Spinal cord (tissue), 10 donors: Measurements from ENCODE around the gene FGFR2. TPM values are rescaled to one million over a fixed set of nuclear protein-coding genes. Genes with fewer than 3 reads are reported as not detected.

Source experiments
- DNase-seq, 6 donors: peaks; one replicate each; pipeline versions ENCODE4 v3.0.0 to v3.0.0-alpha.2; 2013 to 2015; ENCODE audit warnings: low spot score in 6 of 6, low read depth in 4 of 6
- H3K27ac ChIP-seq: one replicate; pipeline ENCODE4 v1.5.1; 2013; ENCODE audit warnings: low read depth, low read length, control low read depth
- H3K27me3 ChIP-seq: one replicate; pipeline ENCODE4 v1.6.1; 2013; ENCODE audit warnings: low read length; ENCODE audit not compliant: control insufficient read depth, insufficient read depth
- H3K36me3 ChIP-seq: one replicate; pipeline ENCODE4 v1.6.1; 2013; ENCODE audit warnings: low read length; ENCODE audit not compliant: control insufficient read depth, insufficient read depth
- H3K4me1 ChIP-seq: one replicate; pipeline ENCODE4 v1.6.1; 2013; ENCODE audit warnings: low read length; ENCODE audit not compliant: control insufficient read depth, insufficient read depth
- H3K4me3 ChIP-seq: one replicate; pipeline ENCODE4 v1.5.1; 2013; ENCODE audit warnings: low read depth, low read length, control low read depth
- H3K9me3 ChIP-seq: one replicate; pipeline ENCODE4 v1.6.1; 2013; ENCODE audit warnings: low read length; ENCODE audit not compliant: control insufficient read depth, insufficient read depth
- WGBS: methylation state at CpG from one replicate; pipeline ENCODE4 v1.1.5; 2013; ENCODE audit warnings: missing lambda C conversion rate; ENCODE audit not compliant: insufficient coverage; 5-methylcytosine and 5-hydroxymethylcytosine counted together
- polyA plus RNA-seq, 2 donors: library from polyadenylated mRNA; unstranded; fragments of 120-200 nt; gene quantifications; one replicate each; pipeline ENCODE4 v1.2.1, GENCODE V29; 2013; ENCODE audit not compliant: insufficient read length in 2 of 2
- total RNA-seq, 2 donors: library from RNA; depleted of rRNA in 1 of 2; stranded (reverse); fragments of 120-200 nt in 1 of 2; fragments of >200 nt in 1 of 2; gene quantifications; one replicate each; pipeline versions ENCODE4 v1.2.3 to v1.2.4, GENCODE V29; 2013 to 2014
- donor health status: healthy.

FGFR2 gene
- total and polyA plus RNA-seq, 4 donors, result 80.7 to 163 (median 102) TPM

DNA sequence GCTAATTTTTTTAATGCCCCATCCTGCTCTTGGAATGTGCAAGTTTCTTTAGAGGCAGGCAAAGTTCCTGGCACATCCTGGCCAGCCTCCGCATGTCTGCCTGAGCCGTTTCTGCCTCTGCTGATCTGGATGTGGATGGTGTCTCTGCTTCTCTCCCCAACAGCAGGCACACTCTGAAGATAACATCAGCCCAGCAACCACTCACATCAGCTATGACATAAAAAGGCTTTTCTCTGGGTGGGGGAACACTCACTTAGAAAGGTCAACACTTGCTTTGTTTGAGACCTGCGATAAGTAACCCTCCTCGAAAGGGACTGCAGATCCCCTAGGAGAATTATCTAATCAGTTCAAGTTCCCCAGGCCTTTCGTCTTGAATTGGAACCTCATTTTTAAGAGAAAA is 142.9 kb downstream of the FGFR2 start:
- no peaks in the 10 kb centered on the region for H3K9me3 ChIP-seq
- no peaks in the 10 kb centered on the region for H3K36me3 ChIP-seq
- H3K4me3 ChIP-seq, result no peak overlapping the region
- H3K27ac ChIP-seq, result no peak overlapping the region
- DNase-seq, result no peak
- WGBS, result 70% methylated on average over 2 of the region's 5 CpGs
- H3K4me1 ChIP-seq, result no peaks in the 10 kb centered on the region
- peaks cover 2% of the 10 kb centered on the region for H3K27me3 ChIP-seq

- no peak overlapping the region for H3K27ac ChIP-seq
- no peak overlapping the region for H3K4me3 ChIP-seq
- H3K36me3 ChIP-seq, result no peaks in the 10 kb centered on the region
- WGBS, result 100% methylated on average over 1 of the region's 4 CpGs
- peaks cover 2% of the 10 kb centered on the region for H3K27me3 ChIP-seq
- DNase-seq, result no peak
- H3K4me1 ChIP-seq, result peaks cover 4% of the 10 kb centered on the region
- no peaks in the 10 kb centered on the region for H3K9me3 ChIP-seq
Measured at GRCh38 chr10:121454781-121455180, 143.5 kb downstream of the FGFR2 start.

GRCh38 chr10:121453160-121453559 is 145.1 kb downstream of the FGFR2 start:
- H3K27ac ChIP-seq, result no peak overlapping the region
- peaks cover 2% of the 10 kb centered on the region for H3K27me3 ChIP-seq
- H3K9me3 ChIP-seq, result no peaks in the 10 kb centered on the region
- 91% methylated on average over 2 of the region's 3 CpGs for WGBS
- no peak for DNase-seq
- H3K36me3 ChIP-seq, result no peaks in the 10 kb centered on the region
- H3K4me3 ChIP-seq, result no peak overlapping the region
- peaks cover 4% of the 10 kb centered on the region for H3K4me1 ChIP-seq

DNA sequence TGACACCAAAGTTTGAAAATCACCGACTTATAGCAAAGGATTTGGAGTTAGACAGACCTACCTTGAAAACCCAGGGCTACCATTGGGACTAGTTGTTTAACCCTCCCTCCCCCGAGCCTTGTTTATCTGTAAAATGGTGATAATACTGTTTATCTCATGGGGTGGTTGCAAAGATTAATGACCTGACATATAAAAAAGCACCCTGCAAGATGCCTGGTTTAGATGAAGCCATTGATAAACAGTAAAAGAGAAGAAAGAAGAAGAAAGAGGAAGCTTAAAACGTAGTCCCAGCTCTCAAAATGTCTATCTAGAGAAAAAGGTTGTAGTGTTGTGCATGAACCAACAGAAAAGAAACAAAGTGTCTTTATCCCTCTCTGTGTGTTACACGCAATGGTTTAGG is 145.7 kb downstream of the FGFR2 start:
- Histone ChIP-seq H3K9me3 (no peaks in the 10 kb centered on the region), H3K36me3 (no peaks in the 10 kb centered on the region), H3K4me1 (peaks cover 4% of the 10 kb centered on the region), H3K27me3 (no peaks in the 10 kb centered on the region), H3K4me3 (no peak overlapping the region), H3K27ac (no peak overlapping the region)
- 31% methylated on average over 2 of the region's 4 CpGs for WGBS
- DNase-seq, result no peak

DNA sequence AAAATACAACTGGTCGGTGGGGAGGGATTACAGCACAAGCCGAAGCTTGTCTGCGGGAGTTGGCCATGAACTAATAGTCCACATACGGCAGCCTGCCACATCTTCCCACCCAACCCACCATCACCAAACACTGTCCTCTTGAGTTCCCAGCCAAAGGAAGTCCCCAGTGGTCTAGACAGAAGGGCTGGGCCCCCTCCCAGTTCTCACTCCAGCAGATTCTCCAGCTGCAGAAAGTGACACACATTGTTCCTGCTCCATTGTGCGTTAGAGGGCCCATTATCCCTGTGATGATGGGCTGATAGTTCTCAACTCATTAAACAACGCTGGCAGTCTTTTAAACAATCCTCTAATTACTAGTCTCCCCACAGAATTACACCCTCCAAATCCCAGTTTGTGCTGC is 148.0 kb downstream of the FGFR2 start:
- H3K36me3 ChIP-seq, result no peaks in the 10 kb centered on the region
- H3K4me3 ChIP-seq, result no peak overlapping the region
- peak in 2 of 6 donors; percentile 50 to 74 for DNase-seq
- no peaks in the 10 kb centered on the region for H3K27me3 ChIP-seq
- WGBS, result 40% methylated on average over 2 of the region's 6 CpGs
- H3K9me3 ChIP-seq, result no peaks in the 10 kb centered on the region
- no peak overlapping the region for H3K27ac ChIP-seq
- peaks cover 4% of the 10 kb centered on the region for H3K4me1 ChIP-seq

DNA sequence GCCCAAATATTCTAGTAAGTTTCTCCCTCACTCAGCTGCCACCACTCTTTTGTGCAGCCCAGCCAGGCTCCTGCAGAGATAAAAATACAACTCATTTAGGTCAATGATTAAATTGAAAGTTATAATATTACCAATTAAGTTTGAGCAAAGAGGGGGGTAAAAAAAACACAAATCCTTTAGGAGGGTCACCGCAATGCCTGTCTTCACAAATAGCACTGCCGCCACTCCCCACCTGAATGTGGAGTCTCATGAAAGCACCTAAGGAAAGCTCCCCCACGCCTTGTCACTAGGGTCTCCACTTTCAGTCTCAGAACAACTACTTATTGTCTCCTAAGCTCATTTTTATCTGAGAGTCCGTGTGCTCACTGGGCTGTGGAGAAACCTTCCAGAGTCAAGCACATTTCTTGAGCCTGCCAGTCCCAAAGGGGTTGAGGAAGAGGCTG is 148.7 kb downstream of the FGFR2 start:
- WGBS, result 66% methylated on average over 4 of the region's 4 CpGs
- H3K27me3 ChIP-seq, result no peaks in the 10 kb centered on the region
- no peak overlapping the region for H3K4me3 ChIP-seq
- no peak overlapping the region for H3K27ac ChIP-seq
- no peaks in the 10 kb centered on the region for H3K9me3 ChIP-seq
- no peaks in the 10 kb centered on the region for H3K36me3 ChIP-seq
- H3K4me1 ChIP-seq, result peaks cover 4% of the 10 kb centered on the region
- DNase-seq, result no peak

DNA sequence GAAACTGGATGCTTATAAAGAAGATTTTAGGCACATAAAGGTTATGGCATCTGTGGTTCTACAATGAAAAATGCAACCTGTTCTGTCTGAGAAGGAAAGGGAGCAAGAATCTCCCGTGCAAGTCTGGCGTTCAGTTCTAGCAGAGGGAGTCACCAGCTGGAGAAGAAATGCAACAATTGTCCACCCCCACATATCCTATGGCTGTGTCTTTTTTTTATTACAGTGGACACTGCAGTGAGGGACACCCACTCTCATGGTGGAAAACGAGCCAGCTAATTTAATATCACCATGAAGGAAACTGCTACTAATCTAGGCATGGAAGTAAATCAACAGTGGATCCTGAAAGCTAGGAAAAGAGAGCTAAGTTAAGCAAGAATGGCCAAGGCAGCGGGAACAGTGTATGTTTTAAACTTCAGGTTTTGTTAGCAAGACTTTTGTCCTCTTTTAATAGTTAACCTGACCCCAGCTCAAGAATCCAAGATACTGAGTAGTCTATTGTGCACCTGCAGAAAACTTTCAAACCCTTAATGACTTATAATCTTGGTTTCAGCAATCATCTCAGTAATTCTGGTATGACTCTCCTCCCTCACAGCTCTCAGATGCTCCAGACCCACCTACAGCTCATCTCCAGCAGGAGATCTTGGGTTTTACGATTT is 149.3 kb downstream of the FGFR2 start:
- H3K4me1 ChIP-seq, result peaks cover 4% of the 10 kb centered on the region
- no peak for DNase-seq
- no peaks in the 10 kb centered on the region for H3K27me3 ChIP-seq
- no peaks in the 10 kb centered on the region for H3K36me3 ChIP-seq
- H3K27ac ChIP-seq, result no peak overlapping the region
- H3K9me3 ChIP-seq, result no peaks in the 10 kb centered on the region
- H3K4me3 ChIP-seq, result no peak overlapping the region
- 86% methylated on average over 1 of the region's 5 CpGs for WGBS

DNA sequence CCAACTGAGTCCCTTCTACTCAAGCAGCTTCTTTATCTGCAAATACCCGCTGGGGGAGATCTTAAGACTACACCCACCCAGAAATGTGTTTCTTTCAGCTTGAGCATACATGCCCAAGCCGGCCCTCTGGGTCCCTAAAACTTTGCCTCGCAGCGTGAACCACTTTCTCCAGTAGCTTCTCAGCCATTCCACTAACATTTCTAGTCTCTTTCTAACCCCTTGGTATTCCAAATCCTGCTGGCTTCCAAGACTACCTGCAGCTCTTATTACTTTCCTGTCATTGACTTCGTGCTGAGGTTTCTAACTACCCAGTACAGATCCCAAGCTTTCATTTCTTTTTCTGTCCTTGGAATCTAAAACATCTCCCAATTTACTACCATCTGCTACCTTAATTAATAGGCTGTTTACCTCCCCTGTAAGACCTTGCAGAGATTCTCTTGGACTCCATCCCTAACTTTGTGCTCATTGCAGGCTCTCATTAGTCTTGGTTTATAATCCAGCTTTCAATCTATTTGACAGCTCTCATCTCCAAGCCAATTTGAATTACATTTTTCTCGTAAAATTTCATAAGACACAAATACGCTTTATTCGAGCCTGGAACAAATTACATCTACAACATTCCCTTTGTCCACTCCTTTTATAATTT is 153.6 kb downstream of the FGFR2 start:
- H3K36me3 ChIP-seq, result no peaks in the 10 kb centered on the region
- H3K4me3 ChIP-seq, result no peak overlapping the region
- H3K4me1 ChIP-seq, result no peaks in the 10 kb centered on the region
- no peaks in the 10 kb centered on the region for H3K27me3 ChIP-seq
- H3K9me3 ChIP-seq, result no peaks in the 10 kb centered on the region
- no peak overlapping the region for H3K27ac ChIP-seq
- peak in 2 of 6 donors; percentile 72 to 79 for DNase-seq
- WGBS, result 69% methylated on average over 5 of the region's 8 CpGs

GRCh38 chr10:121442086-121442935 is 155.9 kb downstream of the FGFR2 start:
- H3K4me3 ChIP-seq, result no peak overlapping the region
- H3K27me3 ChIP-seq, result no peaks in the 10 kb centered on the region
- 63% methylated on average over 3 of the region's 5 CpGs for WGBS
- no peaks in the 10 kb centered on the region for H3K36me3 ChIP-seq
- no peaks in the 10 kb centered on the region for H3K9me3 ChIP-seq
- peak in 1 of 6 donors; percentile 47 for DNase-seq
- peaks cover 9% of the 10 kb centered on the region for H3K4me1 ChIP-seq
- H3K27ac ChIP-seq, result no peak overlapping the region
